Stimulated activated memory B cell treated with anti-CD40 and anti-IgM and Interleukin-4, amounts not matched to agents 10 μg/mL and 1 μg/mL and 100 μg/mL, for 72 hours (primary cell): Measurements from ENCODE around the gene DCBLD2.

Experiments
- ATAC-seq: fragments of 150-1000 bp; cut with Tn5 transposase; 2 replicates; pipeline ENCODE4 v1.10.0; 2021
- H3K27ac Mint-ChIP-seq: one replicate; pipeline ENCODE4 v1.8.0; 2022; ENCODE audit warnings: mild to moderate bottlenecking, mixed read lengths
- H3K27me3 Mint-ChIP-seq: one replicate; pipeline ENCODE4 v1.8.0; 2022; ENCODE audit warnings: mixed read lengths
- H3K36me3 Mint-ChIP-seq: one replicate; pipeline ENCODE4 v1.8.0; 2022; ENCODE audit warnings: mixed read lengths
- H3K4me1 Mint-ChIP-seq: one replicate; pipeline ENCODE4 v1.8.0; 2022; ENCODE audit warnings: mixed read lengths
- H3K4me3 Mint-ChIP-seq: one replicate; pipeline ENCODE4 v1.8.0; 2022; ENCODE audit warnings: mild to moderate bottlenecking, moderate library complexity, mixed read lengths
- H3K9me3 Mint-ChIP-seq: one replicate; pipeline ENCODE4 v1.8.0; 2022; ENCODE audit warnings: mixed read lengths

DCBLD2 gene

GRCh38 chr3:98824256-98824655 lies 77.2 kb downstream of the DCBLD2 start:
- H3K27ac Mint-ChIP-seq: no peak overlapping the region
- H3K4me3 Mint-ChIP-seq: no peak overlapping the region
- H3K9me3 Mint-ChIP-seq: peaks cover 2% of the 10 kb centered on the region
- H3K36me3 Mint-ChIP-seq: no peaks in the 10 kb centered on the region
- no peaks in the 10 kb centered on the region for H3K4me1 Mint-ChIP-seq
- H3K27me3 Mint-ChIP-seq: no peaks in the 10 kb centered on the region
- no peak for ATAC-seq

- Mint-ChIP-seq H3K27ac (no peak overlapping the region), H3K4me3 (no peak overlapping the region), H3K9me3 (peaks cover 2% of the 10 kb centered on the region), H3K36me3 (no peaks in the 10 kb centered on the region), H3K4me1 (no peaks in the 10 kb centered on the region), H3K27me3 (no peaks in the 10 kb centered on the region)
- ATAC-seq: no peak
Observed at GRCh38 chr3:98823791-98824190, 77.7 kb downstream of the DCBLD2 start.

- Mint-ChIP-seq H3K4me1 (no peaks in the 10 kb centered on the region), H3K9me3 (no peaks in the 10 kb centered on the region), H3K4me3 (no peak overlapping the region), H3K36me3 (no peaks in the 10 kb centered on the region), H3K27ac (no peak overlapping the region), H3K27me3 (no peaks in the 10 kb centered on the region)
- ATAC-seq: no peak
Observed at GRCh38 chr3:98821063-98821462, 80.4 kb downstream of the DCBLD2 start.

GRCh38 chr3:98817547-98818041 lies 83.9 kb downstream of the DCBLD2 start:
- ATAC-seq: peak; percentile 65
- Mint-ChIP-seq H3K9me3 (no peaks in the 10 kb centered on the region), H3K36me3 (no peaks in the 10 kb centered on the region), H3K4me3 (no peak overlapping the region), H3K27ac (no peak overlapping the region), H3K4me1 (no peaks in the 10 kb centered on the region), H3K27me3 (no peaks in the 10 kb centered on the region)

- H3K4me3 Mint-ChIP-seq: no peak overlapping the region
- no peaks in the 10 kb centered on the region for H3K27me3 Mint-ChIP-seq
- no peaks in the 10 kb centered on the region for H3K4me1 Mint-ChIP-seq
- H3K36me3 Mint-ChIP-seq: no peaks in the 10 kb centered on the region
- no peaks in the 10 kb centered on the region for H3K9me3 Mint-ChIP-seq
- no peak for ATAC-seq
- no peak overlapping the region for H3K27ac Mint-ChIP-seq
Observed at GRCh38 chr3:98814817-98815420, 86.6 kb downstream of the DCBLD2 start.

- no peak for ATAC-seq
- Mint-ChIP-seq H3K4me1 (no peaks in the 10 kb centered on the region), H3K27ac (no peak overlapping the region), H3K9me3 (no peaks in the 10 kb centered on the region), H3K27me3 (no peaks in the 10 kb centered on the region), H3K36me3 (no peaks in the 10 kb centered on the region), H3K4me3 (no peak overlapping the region)
Observed at GRCh38 chr3:98812851-98813374, 88.6 kb downstream of the DCBLD2 start.

GRCh38 chr3:98811048-98811447 lies 90.4 kb downstream of the DCBLD2 start:
- H3K4me3 Mint-ChIP-seq: no peak overlapping the region
- no peaks in the 10 kb centered on the region for H3K36me3 Mint-ChIP-seq
- no peak overlapping the region for H3K27ac Mint-ChIP-seq
- H3K9me3 Mint-ChIP-seq: no peaks in the 10 kb centered on the region
- no peak for ATAC-seq
- H3K27me3 Mint-ChIP-seq: no peaks in the 10 kb centered on the region
- no peaks in the 10 kb centered on the region for H3K4me1 Mint-ChIP-seq

- Mint-ChIP-seq H3K4me1 (no peaks in the 10 kb centered on the region), H3K27me3 (no peaks in the 10 kb centered on the region), H3K36me3 (peaks cover 5% of the 10 kb centered on the region), H3K4me3 (no peak overlapping the region), H3K9me3 (no peaks in the 10 kb centered on the region), H3K27ac (no peak overlapping the region)
- ATAC-seq: peak; percentile 39
Observed at GRCh38 chr3:98809557-98809956, 91.9 kb downstream of the DCBLD2 start.

- ATAC-seq: no peak
- Mint-ChIP-seq H3K36me3 (peaks cover 5% of the 10 kb centered on the region), H3K4me3 (no peak overlapping the region), H3K4me1 (no peaks in the 10 kb centered on the region), H3K27me3 (no peaks in the 10 kb centered on the region), H3K9me3 (no peaks in the 10 kb centered on the region), H3K27ac (no peak overlapping the region)
Observed at GRCh38 chr3:98808071-98808470, 93.4 kb downstream of the DCBLD2 start.

GRCh38 chr3:98807561-98807960 lies 93.9 kb downstream of the DCBLD2 start:
- no peaks in the 10 kb centered on the region for H3K27me3 Mint-ChIP-seq
- H3K9me3 Mint-ChIP-seq: no peaks in the 10 kb centered on the region
- no peak overlapping the region for H3K27ac Mint-ChIP-seq
- no peak overlapping the region for H3K4me3 Mint-ChIP-seq
- no peak for ATAC-seq
- no peaks in the 10 kb centered on the region for H3K4me1 Mint-ChIP-seq
- H3K36me3 Mint-ChIP-seq: peaks cover 5% of the 10 kb centered on the region

- no peak overlapping the region for H3K4me3 Mint-ChIP-seq
- no peak overlapping the region for H3K27ac Mint-ChIP-seq
- no peaks in the 10 kb centered on the region for H3K9me3 Mint-ChIP-seq
- no peaks in the 10 kb centered on the region for H3K27me3 Mint-ChIP-seq
- no peaks in the 10 kb centered on the region for H3K4me1 Mint-ChIP-seq
- ATAC-seq: no peak
- peaks cover 5% of the 10 kb centered on the region for H3K36me3 Mint-ChIP-seq
Observed at GRCh38 chr3:98807011-98807410, 94.5 kb downstream of the DCBLD2 start.

GRCh38 chr3:98806521-98806920 lies 95.0 kb downstream of the DCBLD2 start:
- Mint-ChIP-seq H3K27me3 (no peaks in the 10 kb centered on the region), H3K27ac (no peak overlapping the region), H3K4me1 (no peaks in the 10 kb centered on the region), H3K4me3 (no peak overlapping the region), H3K9me3 (no peaks in the 10 kb centered on the region), H3K36me3 (peaks cover 5% of the 10 kb centered on the region)
- no peak for ATAC-seq

- ATAC-seq: no peak
Observed at GRCh38 chr3:98805571-98805970, 95.9 kb downstream of the DCBLD2 start.

GRCh38 chr3:98801043-98801747 lies 100.3 kb downstream of the DCBLD2 start:
- no peak for ATAC-seq
- Mint-ChIP-seq H3K4me3 (no peak overlapping the region), H3K4me1 (no peaks in the 10 kb centered on the region), H3K9me3 (no peaks in the 10 kb centered on the region), H3K36me3 (peaks cover 5% of the 10 kb centered on the region), H3K27ac (no peak overlapping the region), H3K27me3 (no peaks in the 10 kb centered on the region)

More at GRCh38 chr3:98805571-98805970, 95.9 kb downstream of the DCBLD2 start:
- no peaks in the 10 kb centered on the region for H3K9me3 Mint-ChIP-seq
- peaks cover 5% of the 10 kb centered on the region for H3K36me3 Mint-ChIP-seq
- no peaks in the 10 kb centered on the region for H3K27me3 Mint-ChIP-seq
- no peaks in the 10 kb centered on the region for H3K4me1 Mint-ChIP-seq
- H3K27ac Mint-ChIP-seq: no peak overlapping the region
- H3K4me3 Mint-ChIP-seq: no peak overlapping the region

GRCh38 chr3:98800401-98800800 lies 101.1 kb downstream of the DCBLD2 start:
- Mint-ChIP-seq H3K36me3 (peaks cover 1% of the 10 kb centered on the region), H3K4me3 (no peak overlapping the region), H3K27ac (no peak overlapping the region), H3K9me3 (no peaks in the 10 kb centered on the region), H3K4me1 (no peaks in the 10 kb centered on the region), H3K27me3 (no peaks in the 10 kb centered on the region)
- ATAC-seq: no peak

GRCh38 chr3:98799479-98799878 lies 102.0 kb downstream of the DCBLD2 start:
- no peak overlapping the region for H3K4me3 Mint-ChIP-seq
- H3K36me3 Mint-ChIP-seq: no peaks in the 10 kb centered on the region
- H3K4me1 Mint-ChIP-seq: no peaks in the 10 kb centered on the region
- no peaks in the 10 kb centered on the region for H3K27me3 Mint-ChIP-seq
- H3K27ac Mint-ChIP-seq: no peak overlapping the region
- no peaks in the 10 kb centered on the region for H3K9me3 Mint-ChIP-seq
- ATAC-seq: peak; percentile 36
